H1 (cell line): ENCODE measurements around the gene PRMT6. TPM values are rescaled to one million over a fixed set of nuclear protein-coding genes. Genes with fewer than 3 reads are reported as not detected.

Source experiments
- CTCF ChIA-PET: fragments of 300-600 bp; sonication (Branson Sonifier 250); formaldehyde crosslinking; loops from one replicate; lab custom pipeline; 2021; ENCODE audit not compliant: partially characterized antibody; lab: Charles Lee
- POLR2A ChIA-PET: fragments of 300-600 bp; sonication (Branson Sonifier 250); formaldehyde crosslinking; loops from one replicate; lab custom pipeline; 2021; ENCODE audit warnings: inconsistent platforms; ENCODE audit not compliant: partially characterized antibody; lab: Charles Lee
- DNase-seq, 2 experiments: peaks; one replicate each; pipeline versions ENCODE4 v3.0.0 to v3.0.0-alpha.2; 2010 to 2022; ENCODE audit warnings: low spot score in 2 of 2, low read depth in 1 of 2, mixed read lengths in 1 of 2
- FAIRE-seq: peaks from 2 replicates; lab custom pipeline; 2011; peaks lifted over from hg19 to GRCh38; lab: Jason Lieb, UNC
- H2AFZ ChIP-seq: 2 replicates; pipeline ENCODE4 v1.8.1; 2012; ENCODE audit warnings: low read length, inconsistent platforms
- H2AK5ac ChIP-seq: 2 replicates; pipeline ENCODE4 v1.6.1; 2013; ENCODE audit warnings: low read depth, low read length
- H2BK120ac ChIP-seq: replicated peaks from 2 replicates; pipeline ENCODE3; 2013; ENCODE audit warnings: low read depth, low read length, inconsistent platforms
- H2BK12ac ChIP-seq: 2 replicates; pipeline ENCODE4 v1.6.1; 2013; ENCODE audit warnings: low read depth, low read length
- H2BK15ac ChIP-seq: 2 replicates; pipeline ENCODE4 v1.6.1; 2013; ENCODE audit warnings: low read length
- H2BK20ac ChIP-seq: 2 replicates; pipeline ENCODE4 v1.6.1; 2013; ENCODE audit warnings: low read length
- H2BK5ac ChIP-seq: 2 replicates; pipeline ENCODE4 v1.6.1; 2013; ENCODE audit warnings: low read depth, low read length
- H3K14ac ChIP-seq: 2 replicates; pipeline ENCODE4 v1.6.1; 2013; ENCODE audit warnings: inconsistent platforms; ENCODE audit not compliant: insufficient read length
- H3K18ac ChIP-seq: 2 replicates; pipeline ENCODE4 v1.6.1; 2013; ENCODE audit warnings: low read length; ENCODE audit errors: extremely low read depth
- H3K23ac ChIP-seq: 2 replicates; pipeline ENCODE4 v1.6.1; 2013; ENCODE audit warnings: inconsistent platforms; ENCODE audit not compliant: insufficient read length
- H3K23me2 ChIP-seq: 2 replicates; pipeline ENCODE4 v1.6.1; 2013; ENCODE audit warnings: low read depth, low read length
- H3K27ac ChIP-seq: 2 replicates; pipeline ENCODE4 v1.6.1; 2011; ENCODE audit warnings: low read depth, low read length, inconsistent platforms
- H3K27me3 ChIP-seq, 4 experiments: replicated peaks in 1 of 4; 1 replicate in 1 of 4; 2 replicates in 3 of 4; pipeline versions ENCODE4 v1.6.1 to v1.8.1; 2011 to 2013; ENCODE audit warnings: low read length in 3 of 4, mild to moderate bottlenecking in 3 of 4, inconsistent platforms in 2 of 4, mixed read lengths in 2 of 4, moderate library complexity in 1 of 4; ENCODE audit not compliant: control insufficient read depth in 3 of 4, insufficient read depth in 3 of 4; ENCODE audit errors: extremely low read depth in 1 of 4
- H3K36me3 ChIP-seq, 4 experiments: 2 replicates each; pipeline versions ENCODE4 v1.6.1 to v1.8.1; 2011 to 2013; ENCODE audit warnings: mild to moderate bottlenecking in 4 of 4, low read length in 3 of 4, moderate library complexity in 2 of 4, control low read depth in 1 of 4, inconsistent platforms in 1 of 4; ENCODE audit not compliant: insufficient read depth in 4 of 4, control insufficient read depth in 2 of 4
- H3K4ac ChIP-seq: replicated peaks from 2 replicates; pipeline ENCODE3; 2013; ENCODE audit warnings: low read length, low read depth, mixed read lengths, inconsistent platforms; ENCODE audit not compliant: insufficient read length
- H3K4me1 ChIP-seq, 4 experiments: replicated peaks in 1 of 4; 1 replicate in 1 of 4; 2 replicates in 3 of 4; pipeline versions ENCODE4 v1.6.1 to v1.8.1; 2011 to 2013; ENCODE audit warnings: low read length in 3 of 4, inconsistent platforms in 2 of 4, mixed read lengths in 1 of 4; ENCODE audit not compliant: insufficient read depth in 4 of 4, control insufficient read depth in 3 of 4
- H3K4me2 ChIP-seq, 2 experiments: 2 replicates each; pipeline versions ENCODE4 v1.6.1 to v1.8.1; 2011 to 2013; ENCODE audit warnings: low read depth in 2 of 2, low read length in 2 of 2, control low read depth in 1 of 2, inconsistent platforms in 1 of 2, mild to moderate bottlenecking in 1 of 2; ENCODE audit not compliant: insufficient read depth in 1 of 2
- H3K4me3 ChIP-seq, 4 experiments: fragments of 200-600, 300-600 bp in 1 of 4; sonication (generic), shearing (Covaris generic), sonication (Bioruptor Twin) in 1 of 4; 2 replicates each; pipeline versions ENCODE4 v1.5.1 to v1.8.1; 2011 to 2016; ENCODE audit warnings: low read length in 4 of 4, low read depth in 3 of 4, control low read depth in 2 of 4, inconsistent platforms in 2 of 4, mild to moderate bottlenecking in 2 of 4, mixed read lengths in 1 of 4, moderate library complexity in 1 of 4; ENCODE audit not compliant: insufficient read depth in 2 of 4; ENCODE audit errors: extremely low read depth in 1 of 4
- H3K56ac ChIP-seq: replicated peaks from 2 replicates; pipeline ENCODE3; 2013; ENCODE audit warnings: low read depth, mild to moderate bottlenecking, mixed read lengths, low read length, inconsistent platforms; ENCODE audit not compliant: insufficient read length
- H3K79me1 ChIP-seq: 2 replicates; pipeline ENCODE4 v1.6.1; 2013; ENCODE audit warnings: low read depth, low read length, control low read depth
- H3K79me2 ChIP-seq, 2 experiments: 2 replicates each; pipeline versions ENCODE4 v1.6.1 to v1.8.1; 2012 to 2013; ENCODE audit warnings: low read length in 2 of 2, mild to moderate bottlenecking in 2 of 2, inconsistent platforms in 1 of 2; ENCODE audit not compliant: insufficient read depth in 2 of 2, control insufficient read depth in 1 of 2
- H3K9ac ChIP-seq, 4 experiments: replicated peaks in 1 of 4; 1 replicate in 1 of 4; 2 replicates in 3 of 4; pipeline versions ENCODE4 v1.6.1 to v1.8.1; 2011 to 2013; ENCODE audit warnings: low read depth in 3 of 4, low read length in 3 of 4, control low read depth in 2 of 4, mild to moderate bottlenecking in 2 of 4, moderate library complexity in 2 of 4, inconsistent platforms in 1 of 4; ENCODE audit errors: extremely low read depth in 1 of 4
- H3K9me3 ChIP-seq, 2 experiments: 2 replicates each; pipeline versions ENCODE4 v1.6.1 to v1.8.1; 2012 to 2013; ENCODE audit warnings: mild to moderate bottlenecking in 2 of 2, moderate library complexity in 2 of 2, control low read depth in 1 of 2, inconsistent platforms in 1 of 2, low read depth in 1 of 2, low read length in 1 of 2, mixed read lengths in 1 of 2; ENCODE audit not compliant: insufficient read depth in 2 of 2
- H4K20me1 ChIP-seq, 2 experiments: replicated peaks in 1 of 2; 2 replicates each; pipeline versions ENCODE3 to v1.8.1; 2011 to 2013; ENCODE audit warnings: inconsistent platforms in 2 of 2, low read length in 2 of 2, mild to moderate bottlenecking in 1 of 2; ENCODE audit not compliant: insufficient read depth in 2 of 2, control insufficient read depth in 1 of 2
- H4K5ac ChIP-seq: 2 replicates; pipeline ENCODE4 v1.6.1; 2013; ENCODE audit warnings: low read length, low read depth, mixed read lengths, inconsistent platforms; ENCODE audit not compliant: insufficient read length
- H4K8ac ChIP-seq: 2 replicates; pipeline ENCODE4 v1.8.0; 2013; ENCODE audit warnings: mild to moderate bottlenecking, moderate library complexity, low read length, inconsistent platforms; ENCODE audit not compliant: insufficient read depth; ENCODE audit errors: extremely low read depth
- H4K91ac ChIP-seq: replicated peaks from 2 replicates; pipeline ENCODE3; 2013; ENCODE audit warnings: low read length, mixed read lengths, inconsistent platforms; ENCODE audit not compliant: insufficient read length
- ASH2L ChIP-seq: fragments of 200-600, 300-600 bp; sonication (generic); IDR thresholded peaks from one replicate; pipeline ENCODE4 v1.7.1; 2017; ENCODE audit warnings: low read length
- BACH1 ChIP-seq: IDR thresholded peaks from 2 replicates; pipeline ENCODE4 v1.6.1; 2012; ENCODE audit warnings: low read length, improper control_type of control experiment
- BCL11A ChIP-seq, 2 experiments: IDR thresholded peaks; one replicate each; pipeline ENCODE4 v1.6.1; 2011; ENCODE audit warnings: low read depth in 2 of 2, low read length in 2 of 2, mild to moderate bottlenecking in 2 of 2
- CBX8 ChIP-seq: fragments of 300-800, 300-1000 bp; sonication (generic); IDR thresholded peaks from 2 replicates; pipeline ENCODE4 v1.7.1; 2016; ENCODE audit warnings: low read depth, low read length, borderline replicate concordance
- CEBPB ChIP-seq: IDR thresholded peaks from 2 replicates; pipeline ENCODE4 v1.6.1; 2012; ENCODE audit warnings: low read depth, low read length
- EGR1 ChIP-seq: IDR thresholded peaks from 2 replicates; pipeline ENCODE4 v1.6.1; 2011; ENCODE audit warnings: low read depth, low read length, borderline replicate concordance
- EZH2 ChIP-seq: fragments of 200-600 bp; sonication (generic); IDR thresholded peaks from 2 replicates; pipeline ENCODE4 v1.7.1; 2012; ENCODE audit warnings: low read depth, mild to moderate bottlenecking, moderate library complexity, low read length, inconsistent platforms; ENCODE audit not compliant: severe bottlenecking
- KDM1A ChIP-seq: fragments of 200-600, 300-600 bp; sonication (generic); IDR thresholded peaks from 2 replicates; pipeline ENCODE4 v1.7.1; 2016; ENCODE audit warnings: mild to moderate bottlenecking, low read length, borderline replicate concordance
- KDM4A ChIP-seq: IDR thresholded peaks from one replicate; pipeline ENCODE4 v1.7.1; 2012; ENCODE audit warnings: low read depth, mild to moderate bottlenecking, moderate library complexity, low read length, inconsistent platforms; ENCODE audit not compliant: severe bottlenecking
- KDM5A ChIP-seq: fragments of 200-600 bp; IDR thresholded peaks from 2 replicates; pipeline ENCODE4 v1.7.1; 2012; ENCODE audit warnings: mild to moderate bottlenecking, low read length, inconsistent platforms, mixed read lengths
- POLR2A ChIP-seq, 2 experiments: IDR thresholded peaks; 1 replicate in 1 of 2; 2 replicates in 1 of 2; pipeline ENCODE4 v1.6.1; 2011; ENCODE audit warnings: low read depth in 2 of 2, low read length in 2 of 2, mild to moderate bottlenecking in 2 of 2; ENCODE audit errors: control extremely low read depth in 1 of 2
- TCF12 ChIP-seq: IDR thresholded peaks from 2 replicates; pipeline ENCODE4 v1.6.1; 2011; ENCODE audit warnings: low read depth, mild to moderate bottlenecking, low read length
- WGBS, 2 experiments: shearing (Covaris generic) in 1 of 2; methylation state at CpG; one replicate each; pipeline versions ENCODE4 v1.1.6 to v1.1.7; 2013 to 2015; ENCODE audit warnings: low lambda C conversion rate in 2 of 2, mixed read lengths in 2 of 2, inconsistent platforms in 1 of 2, low coverage in 1 of 2, missing lambda C conversion rate in 1 of 2; ENCODE audit not compliant: insufficient replicate concordance in 2 of 2, insufficient coverage in 1 of 2, insufficient read length in 1 of 2; ENCODE audit errors: extremely low coverage in 1 of 2, missing lambda C conversion rate in 1 of 2; 5-methylcytosine and 5-hydroxymethylcytosine counted together
- polyA plus RNA-seq, 7 experiments: library from polyadenylated mRNA; depleted of rRNA in 3 of 7; stranded (reverse) in 5 of 7; unstranded in 2 of 7; fragments of >200 nt in 5 of 7; fragments of 200-250 nt in 2 of 7; gene quantifications; 1 replicate in 5 of 7; 2 replicates in 1 of 7; 4 replicates in 1 of 7; pipeline versions ENCODE4 v1.2.1 to v1.2.3, GENCODE V29; 2011 to 2013; ENCODE audit warnings: missing spikeins in 2 of 7, mixed read lengths in 2 of 7
- total RNA-seq: library from RNA; stranded (reverse); fragmentation: NEBNext Ultra II Directional; extraction: Animal tissue kit (Norgen Biotek cat#: 25700); gene quantifications from 2 replicates; pipeline ENCODE4 v1.2.1, GENCODE V29; 2021

Gene PRMT6
- total and polyA plus RNA-seq, 2 of the 8 experiments (the other 6 are each of a cell fraction or from before 2014, with no cell fraction given) = 23.6 to 38.2 TPM

- Histone ChIP-seq H2AK5ac (no peak overlapping the region), H2AFZ (no peak overlapping the region), H2BK5ac (no peak overlapping the region), H2BK15ac (no peak overlapping the region), H3K4me3 (no peak overlapping the region), H3K27me3 (no peaks in the 10 kb centered on the region), H3K4ac (no peak overlapping the region), H3K79me2 (no peaks in the 10 kb centered on the region), H2BK120ac (no peak overlapping the region), H4K8ac (no peak overlapping the region), H3K56ac (no peak overlapping the region), H2BK20ac (no peak overlapping the region), H3K4me2 (no peak overlapping the region), H3K36me3 (no peaks in the 10 kb centered on the region), H3K9me3 (no peaks in the 10 kb centered on the region), H4K91ac (no peak overlapping the region), H3K18ac (no peak overlapping the region), H3K27ac (no peak overlapping the region), H3K4me1 (no peaks in the 10 kb centered on the region), H3K14ac (no peak overlapping the region), H2BK12ac (no peak overlapping the region), H3K9ac (no peak overlapping the region), H4K20me1 (no peaks in the 10 kb centered on the region), H4K5ac (no peak overlapping the region), H3K23ac (no peak overlapping the region), H3K23me2 (no peaks in the 10 kb centered on the region), H3K79me1 (no peaks in the 10 kb centered on the region)
- DNase-seq = no peak
- POLR2A ChIA-PET = no interaction called here
- TF ChIP-seq KDM4A (no peak), CBX8 (no peak), BACH1 (no peak), POLR2A (IDR thresholded peaks at IDR 0.05; ENCODE audit: control extremely low read depth in 1 of 2, low read depth in 2 of 2, low read length in 2 of 2) (no peak), CEBPB (no peak), ASH2L (no peak), EGR1 (no peak), KDM5A (no peak), KDM1A (no peak), BCL11A (IDR thresholded peaks at IDR 0.05; ENCODE audit: low read depth in 2 of 2, low read length in 2 of 2) (no peak), TCF12 (no peak), EZH2 (no peak)
- no peak for FAIRE-seq
- CTCF ChIA-PET = interaction anchor here (0.7 kb wide), 1 partner anchor 1056 kb away, joined by 3 read pairs; no protein-coding TSS in a partner anchor
- WGBS, 2 experiments = 95% methylated on average over 3 of the region's 3 CpGs; no CpG with 5 or more reads in 1 of the 2 experiments
Observed at GRCh38 chr1:107019166-107019565, 37.3 kb upstream of the PRMT6 start.
